ENCODE data around the gene PKNOX2. TPM values are rescaled to one million over a fixed set of nuclear protein-coding genes. Genes with fewer than 3 reads are reported as not detected.

Gene PKNOX2
- total RNA-seq, 1 donor from 2014 or later, result 21.5 TPM

DNA sequence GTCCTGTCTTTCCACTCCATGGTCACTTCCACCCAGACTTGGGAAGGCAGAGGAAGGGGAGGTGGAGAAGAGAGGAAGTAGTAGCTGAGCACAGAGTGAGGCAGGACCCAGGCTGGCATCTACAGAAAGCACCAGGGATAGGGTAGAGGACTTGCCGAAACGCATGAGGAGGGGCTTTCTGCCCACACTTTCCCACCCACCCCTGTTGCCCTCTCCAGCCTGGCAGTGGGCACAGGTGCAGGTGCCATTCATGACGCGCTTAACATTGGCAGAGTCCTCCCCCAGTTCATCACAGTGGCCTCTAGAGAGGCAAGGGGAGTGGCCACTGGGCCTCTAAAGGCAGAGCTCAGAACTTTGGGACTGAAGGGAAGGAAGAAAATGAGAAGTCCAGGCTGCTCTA lies 249.6 kb downstream of the PKNOX2 start:
- Mint-ChIP-seq H3K27ac (ENCODE audit: unreplicated experiment) (no peak overlapping the region), H3K36me3 (ENCODE audit: low read depth) (peaks cover 8% of the 10 kb centered on the region), H3K9me3 (no peaks in the 10 kb centered on the region), H3K4me3 (no peak overlapping the region), H3K27me3 (ENCODE audit: low read depth) (peaks cover 3% of the 10 kb centered on the region), H3K4me1 (peaks cover 26% of the 10 kb centered on the region)
- DNase-seq (ENCODE audit: low read depth, low spot score), result no peak
- TF ChIP-seq, protein P1, sequence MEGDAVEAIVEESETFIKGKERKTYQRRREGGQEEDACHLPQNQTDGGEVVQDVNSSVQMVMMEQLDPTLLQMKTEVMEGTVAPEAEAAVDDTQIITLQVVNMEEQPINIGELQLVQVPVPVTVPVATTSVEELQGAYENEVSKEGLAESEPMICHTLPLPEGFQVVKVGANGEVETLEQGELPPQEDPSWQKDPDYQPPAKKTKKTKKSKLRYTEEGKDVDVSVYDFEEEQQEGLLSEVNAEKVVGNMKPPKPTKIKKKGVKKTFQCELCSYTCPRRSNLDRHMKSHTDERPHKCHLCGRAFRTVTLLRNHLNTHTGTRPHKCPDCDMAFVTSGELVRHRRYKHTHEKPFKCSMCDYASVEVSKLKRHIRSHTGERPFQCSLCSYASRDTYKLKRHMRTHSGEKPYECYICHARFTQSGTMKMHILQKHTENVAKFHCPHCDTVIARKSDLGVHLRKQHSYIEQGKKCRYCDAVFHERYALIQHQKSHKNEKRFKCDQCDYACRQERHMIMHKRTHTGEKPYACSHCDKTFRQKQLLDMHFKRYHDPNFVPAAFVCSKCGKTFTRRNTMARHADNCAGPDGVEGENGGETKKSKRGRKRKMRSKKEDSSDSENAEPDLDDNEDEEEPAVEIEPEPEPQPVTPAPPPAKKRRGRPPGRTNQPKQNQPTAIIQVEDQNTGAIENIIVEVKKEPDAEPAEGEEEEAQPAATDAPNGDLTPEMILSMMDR (conservative IDR thresholded peaks at IDR 0.05), result no peak

DNA sequence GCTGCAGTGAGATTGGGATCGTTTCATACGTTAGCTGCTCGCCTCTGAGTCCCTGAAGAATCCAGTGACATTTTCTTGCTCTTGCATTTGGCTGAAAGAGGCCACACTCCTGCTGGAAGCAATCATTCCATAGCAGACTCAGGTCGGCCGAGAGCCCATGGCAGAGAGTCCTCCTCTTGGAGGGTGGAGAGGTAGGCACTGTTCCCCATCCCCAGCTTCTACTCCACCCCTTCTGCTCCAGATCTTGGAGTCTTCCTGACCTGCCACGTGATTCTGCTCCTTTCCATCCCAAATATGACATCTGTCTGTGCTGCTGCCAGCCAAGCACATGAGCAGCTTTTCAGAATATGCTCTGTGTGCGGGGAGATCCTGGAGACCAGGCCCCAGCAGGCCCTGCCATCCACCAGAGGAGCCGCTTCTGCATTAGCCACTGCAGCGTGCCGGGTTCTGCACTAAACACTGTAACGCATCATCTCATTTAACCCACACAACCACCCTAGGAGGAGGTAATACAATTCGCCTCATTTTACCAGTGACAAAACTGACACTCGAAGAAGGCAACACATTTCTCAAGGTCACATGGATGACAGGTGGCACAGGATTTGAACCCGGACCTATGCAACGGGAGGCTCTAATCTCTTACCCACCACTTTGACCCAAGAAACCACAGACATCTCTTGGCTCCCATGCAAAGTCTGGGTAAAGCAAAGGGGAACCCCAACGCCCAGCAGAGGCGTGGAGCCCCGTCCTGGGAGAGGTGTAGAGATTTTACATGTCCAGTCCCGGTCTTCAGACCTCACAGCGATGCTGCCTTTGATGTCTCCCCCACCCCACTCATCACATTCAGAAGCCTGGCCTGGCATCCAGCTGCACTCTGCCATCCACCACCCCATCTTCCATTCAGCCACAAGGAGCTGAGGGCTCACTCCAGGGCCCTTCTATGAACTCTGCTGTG lies 252.7 kb downstream of the PKNOX2 start:
- Mint-ChIP-seq H3K4me1 (peaks cover 12% of the 10 kb centered on the region), H3K27me3 (ENCODE audit: low read depth) (no peaks in the 10 kb centered on the region), H3K4me3 (no peak overlapping the region), H3K27ac (ENCODE audit: unreplicated experiment) (no peak overlapping the region), H3K36me3 (ENCODE audit: low read depth) (peaks cover 8% of the 10 kb centered on the region), H3K9me3 (no peaks in the 10 kb centered on the region)
- TF ChIP-seq, protein P1 (conservative IDR thresholded peaks at IDR 0.05), result no peak
- DNase-seq (ENCODE audit: low read depth, low spot score), result no peak

DNA sequence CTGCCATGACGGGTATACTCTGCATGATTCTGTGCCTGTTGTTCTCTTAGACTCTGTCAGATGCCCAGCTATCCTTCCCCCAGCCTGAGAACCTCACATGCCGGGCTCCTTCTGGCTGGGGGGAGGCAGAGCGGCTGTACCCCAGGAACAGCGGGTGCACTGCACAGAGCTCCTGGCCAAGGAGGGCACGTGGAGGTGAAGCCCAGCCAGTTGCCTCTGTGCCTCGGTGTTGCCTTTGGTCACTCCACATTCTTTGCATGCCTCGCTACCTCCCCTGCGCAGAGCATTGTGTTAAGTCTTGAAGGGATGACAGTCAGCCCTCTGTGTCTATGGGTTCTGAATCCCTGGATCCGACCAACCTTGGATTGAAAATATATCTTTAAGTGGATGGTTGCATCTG lies 253.8 kb downstream of the PKNOX2 start:
- H3K27me3 Mint-ChIP-seq (ENCODE audit: low read depth), result no peaks in the 10 kb centered on the region
- no peaks in the 10 kb centered on the region for H3K9me3 Mint-ChIP-seq
- H3K4me1 Mint-ChIP-seq, result peaks cover 12% of the 10 kb centered on the region
- TF ChIP-seq, protein P1 (conservative IDR thresholded peaks at IDR 0.05), result no peak
- no peak for DNase-seq (ENCODE audit: low read depth, low spot score)
- peaks cover 8% of the 10 kb centered on the region for H3K36me3 Mint-ChIP-seq (ENCODE audit: low read depth)
- H3K27ac Mint-ChIP-seq (ENCODE audit: unreplicated experiment), result no peak overlapping the region
- H3K4me3 Mint-ChIP-seq, result no peak overlapping the region

DNA sequence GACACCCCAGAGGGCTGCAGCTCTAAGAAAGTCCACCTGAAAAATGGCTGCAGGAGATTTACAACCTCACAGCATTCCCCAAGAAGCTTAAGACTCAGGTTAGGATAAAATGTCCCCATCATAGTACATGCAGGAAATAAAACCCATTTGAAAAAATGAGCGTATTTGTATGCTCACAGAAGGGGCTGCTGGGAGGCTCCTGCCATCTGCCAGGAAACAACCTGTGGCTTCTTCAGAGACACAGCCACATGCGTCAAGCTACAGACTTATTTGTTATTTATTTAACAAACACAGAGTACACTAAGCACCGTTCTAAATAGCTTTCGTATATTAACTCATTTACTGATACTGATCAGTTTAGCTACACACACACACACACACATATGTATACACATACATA lies 258.1 kb downstream of the PKNOX2 start:
- no peak overlapping the region for H3K4me3 Mint-ChIP-seq
- no peaks in the 10 kb centered on the region for H3K27me3 Mint-ChIP-seq (ENCODE audit: low read depth)
- H3K27ac Mint-ChIP-seq (ENCODE audit: unreplicated experiment), result no peak overlapping the region
- no peaks in the 10 kb centered on the region for H3K9me3 Mint-ChIP-seq
- TF ChIP-seq, protein P1 (conservative IDR thresholded peaks at IDR 0.05), result no peak
- H3K4me1 Mint-ChIP-seq, result peaks cover 12% of the 10 kb centered on the region
- DNase-seq (ENCODE audit: low read depth, low spot score), result no peak
- H3K36me3 Mint-ChIP-seq (ENCODE audit: low read depth), result no peaks in the 10 kb centered on the region

DNA sequence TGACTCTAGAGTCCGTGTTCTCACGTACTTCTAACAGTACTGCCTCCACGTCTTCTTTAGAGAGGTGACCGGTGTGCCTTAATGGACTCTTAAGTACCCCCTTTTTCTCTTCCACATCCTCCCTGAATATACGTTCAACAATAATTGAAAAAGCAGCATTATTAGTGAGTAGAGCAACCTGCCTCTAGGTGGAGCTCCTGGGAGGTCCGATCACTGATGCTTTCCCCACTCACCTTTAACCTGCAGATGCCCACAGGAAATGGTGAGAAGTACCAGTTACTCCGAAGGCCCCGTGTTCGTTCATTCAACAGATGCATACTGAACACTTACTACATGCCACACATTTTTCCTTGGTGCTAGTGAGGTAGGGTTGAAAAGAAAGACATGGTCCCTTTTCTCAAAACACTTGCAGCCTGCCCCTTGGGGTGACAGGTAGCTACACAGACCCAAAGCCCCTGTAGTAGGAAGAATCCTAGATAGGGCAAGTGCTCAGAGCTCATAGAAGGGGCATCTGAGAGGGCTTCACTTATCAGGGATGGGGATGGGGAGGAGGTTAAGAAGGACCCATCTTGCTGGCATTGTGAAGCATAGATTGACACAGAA lies 258.8 kb downstream of the PKNOX2 start:
- no peak for DNase-seq (ENCODE audit: low read depth, low spot score)
- Mint-ChIP-seq H3K4me3 (peak overlapping the region; percentile 3), H3K9me3 (no peaks in the 10 kb centered on the region), H3K4me1 (peaks cover 9% of the 10 kb centered on the region), H3K27ac (ENCODE audit: unreplicated experiment) (no peak overlapping the region), H3K27me3 (ENCODE audit: low read depth) (no peaks in the 10 kb centered on the region), H3K36me3 (ENCODE audit: low read depth) (no peaks in the 10 kb centered on the region)
- TF ChIP-seq, protein P1 (conservative IDR thresholded peaks at IDR 0.05), result peak; percentile 49
